GM10266 (cell line): ENCODE data around the gene SCUBE2.
"Not testable (repeated sequence)": the region's sequence is repeated elsewhere in the genome, so short reads cannot be mapped to it uniquely, and the experiment has no call there.

ENCODE experiments used
- DNase-seq: peaks from one replicate; pipeline ENCODE4 v3.0.0; 2012; ENCODE audit errors: extremely low spot score
- TF ChIP-seq, protein P1 (sequence below): IDR thresholded peaks from 2 replicates; pipeline ENCODE4 v1.5.1; 2012; ENCODE audit warnings: mild to moderate bottlenecking, low read depth; ENCODE audit not compliant: control insufficient read depth, insufficient read depth; ENCODE audit errors: missing control alignments

The SCUBE2 gene

DNA sequence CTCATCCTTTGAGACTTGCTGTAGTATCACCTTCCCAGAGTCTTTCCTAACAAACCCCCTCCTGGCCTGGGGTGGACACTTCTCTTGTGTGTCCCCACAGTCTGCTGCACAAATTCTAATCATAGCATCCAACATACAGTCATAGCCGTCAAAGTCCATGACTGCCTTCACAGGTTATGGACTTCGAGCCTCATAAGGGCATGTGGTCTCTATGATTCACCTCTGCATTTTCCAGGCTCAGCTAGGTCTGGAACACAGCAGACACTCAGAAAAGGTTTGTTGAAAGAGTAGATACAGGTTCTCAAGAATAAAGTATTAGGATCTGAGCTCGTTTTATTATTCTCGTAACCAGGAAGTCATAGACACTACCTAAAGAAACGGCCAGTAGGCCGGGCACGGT is 13.2 kb upstream of the SCUBE2 start:
- TF ChIP-seq, protein P1, sequence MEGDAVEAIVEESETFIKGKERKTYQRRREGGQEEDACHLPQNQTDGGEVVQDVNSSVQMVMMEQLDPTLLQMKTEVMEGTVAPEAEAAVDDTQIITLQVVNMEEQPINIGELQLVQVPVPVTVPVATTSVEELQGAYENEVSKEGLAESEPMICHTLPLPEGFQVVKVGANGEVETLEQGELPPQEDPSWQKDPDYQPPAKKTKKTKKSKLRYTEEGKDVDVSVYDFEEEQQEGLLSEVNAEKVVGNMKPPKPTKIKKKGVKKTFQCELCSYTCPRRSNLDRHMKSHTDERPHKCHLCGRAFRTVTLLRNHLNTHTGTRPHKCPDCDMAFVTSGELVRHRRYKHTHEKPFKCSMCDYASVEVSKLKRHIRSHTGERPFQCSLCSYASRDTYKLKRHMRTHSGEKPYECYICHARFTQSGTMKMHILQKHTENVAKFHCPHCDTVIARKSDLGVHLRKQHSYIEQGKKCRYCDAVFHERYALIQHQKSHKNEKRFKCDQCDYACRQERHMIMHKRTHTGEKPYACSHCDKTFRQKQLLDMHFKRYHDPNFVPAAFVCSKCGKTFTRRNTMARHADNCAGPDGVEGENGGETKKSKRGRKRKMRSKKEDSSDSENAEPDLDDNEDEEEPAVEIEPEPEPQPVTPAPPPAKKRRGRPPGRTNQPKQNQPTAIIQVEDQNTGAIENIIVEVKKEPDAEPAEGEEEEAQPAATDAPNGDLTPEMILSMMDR = no peak
- no peak for DNase-seq

DNA sequence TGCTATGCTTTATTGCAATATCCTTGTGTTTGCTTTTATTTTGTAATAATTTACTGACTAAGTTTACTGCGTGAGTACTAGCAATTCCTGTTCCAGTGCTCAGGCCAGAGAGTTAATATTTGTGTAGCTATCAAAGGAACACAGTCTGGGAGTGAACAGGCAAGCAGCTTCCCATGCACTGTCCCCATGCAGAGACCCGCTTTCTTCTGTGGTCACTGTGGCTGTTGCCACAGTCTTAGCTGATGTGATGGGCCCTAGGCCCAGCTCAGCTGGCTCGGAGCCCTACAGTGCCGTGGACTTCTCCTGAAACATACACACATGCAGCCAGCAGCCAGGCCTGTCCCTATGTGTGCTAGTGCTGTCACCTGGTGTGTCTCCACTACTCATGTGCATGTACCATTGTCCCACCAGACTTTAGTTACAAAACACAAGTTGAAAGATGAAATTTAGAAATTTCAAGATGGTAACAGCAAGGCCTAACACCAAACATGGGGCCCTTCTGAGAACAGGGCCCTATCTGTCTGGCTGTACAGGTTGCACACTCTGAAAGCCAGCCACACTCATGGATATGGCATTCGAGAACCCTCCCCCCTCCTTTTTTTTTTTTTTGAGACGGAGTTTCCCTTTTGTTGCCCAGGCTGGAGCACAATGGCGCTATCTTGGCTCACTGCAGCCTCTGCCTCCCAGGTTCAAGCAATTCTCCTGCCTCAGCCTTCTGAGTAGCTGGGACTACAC is 12.3 kb upstream of the SCUBE2 start:
- TF ChIP-seq, protein P1 = no peak
- DNase-seq = no peak

DNA sequence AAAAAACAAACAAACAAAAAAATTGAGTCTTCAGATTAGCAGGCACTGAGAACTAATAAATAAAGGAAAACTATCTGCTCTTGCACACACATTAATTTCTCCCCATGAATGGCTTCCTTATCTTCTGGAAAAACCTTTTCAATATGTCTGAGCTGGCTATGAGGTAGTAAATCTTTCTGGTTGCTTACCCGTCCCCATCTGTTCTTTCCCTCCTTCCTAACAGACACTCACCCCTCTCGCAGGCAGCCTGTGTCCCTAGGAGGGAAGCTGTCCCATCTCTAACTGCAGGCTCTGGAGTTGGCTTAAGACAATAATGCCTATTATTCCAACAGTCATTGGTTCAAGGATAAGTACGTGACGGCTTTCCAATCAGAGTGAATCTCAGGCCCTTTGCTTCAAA is 8.2 kb upstream of the SCUBE2 start:
- no peak for DNase-seq
- TF ChIP-seq, protein P1 = no peak

DNA sequence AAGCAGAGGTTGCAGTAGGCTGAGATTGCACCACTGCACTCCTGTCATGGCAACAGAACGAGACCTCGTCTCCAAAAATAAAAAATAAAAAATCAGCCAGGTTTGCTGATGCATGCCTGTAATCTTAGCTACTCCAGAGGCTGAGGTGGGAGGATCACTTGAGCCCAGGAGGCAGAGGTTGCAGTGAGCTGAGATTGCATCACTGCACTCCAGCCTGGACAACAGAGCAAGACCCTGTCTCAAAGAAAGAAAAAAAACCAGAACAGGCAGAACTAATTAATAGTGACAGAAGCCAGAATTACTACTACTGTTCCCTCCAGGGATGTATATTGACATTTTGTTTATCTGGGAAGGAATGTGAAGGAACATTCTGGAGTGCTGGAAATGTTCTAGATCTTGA is 7.1 kb upstream of the SCUBE2 start:
- not testable (repeated sequence) for DNase-seq

DNA sequence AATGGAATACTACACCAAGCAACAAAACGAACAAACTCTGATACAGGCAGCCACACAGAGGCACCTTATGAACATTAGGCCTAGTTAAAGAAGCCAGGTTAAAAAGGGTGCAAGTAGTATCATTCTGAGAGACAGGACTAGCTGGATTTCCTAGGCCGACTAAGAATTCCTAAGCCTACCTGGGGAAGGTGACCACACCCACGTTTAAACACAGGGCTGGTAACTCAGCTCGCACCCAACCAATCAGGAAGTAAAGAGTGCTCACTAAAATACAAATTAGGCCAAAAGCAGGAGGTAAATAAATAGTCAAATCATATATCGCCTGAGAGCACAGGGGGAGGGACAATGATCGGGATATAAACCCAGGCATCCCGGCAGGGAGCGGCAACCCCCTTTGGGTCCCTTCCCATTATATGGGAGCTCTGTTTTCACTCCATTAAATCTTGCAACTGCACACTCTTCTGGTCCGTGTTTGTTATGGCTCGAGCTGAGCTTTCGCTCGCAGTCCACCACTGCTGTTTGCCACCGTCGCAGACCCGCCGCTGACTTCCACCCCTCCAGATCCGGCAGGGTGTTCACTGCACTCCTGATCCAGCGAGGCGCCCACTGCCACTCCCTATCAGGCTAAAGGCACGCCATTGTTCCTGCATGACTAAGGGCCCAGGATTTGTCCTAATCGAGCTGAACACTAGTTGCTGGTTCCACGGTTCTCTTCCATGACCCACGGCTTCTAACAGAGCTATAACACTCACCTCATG is 6.0 kb upstream of the SCUBE2 start:
- DNase-seq = not testable (repeated sequence)

DNA sequence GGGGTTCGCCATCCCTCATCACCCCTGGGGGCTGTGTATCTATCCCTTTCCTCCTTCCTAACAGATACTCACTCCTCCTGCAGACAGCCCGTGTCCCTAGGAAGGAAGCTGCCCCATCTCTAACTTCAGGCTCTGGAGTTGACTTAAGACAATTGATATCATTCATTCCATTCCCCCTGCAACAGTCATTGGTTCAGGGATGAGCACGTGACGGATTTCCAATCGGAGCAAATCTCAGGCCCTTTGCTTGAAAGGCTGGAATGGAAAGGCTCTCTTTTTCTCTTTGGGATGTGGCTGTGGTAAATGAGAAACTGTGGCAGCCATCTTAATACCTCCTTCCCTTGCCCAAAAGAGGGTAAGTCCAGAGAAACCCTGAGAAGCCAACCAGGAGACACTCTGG is 5.0 kb upstream of the SCUBE2 start:
- no peak for DNase-seq
- TF ChIP-seq, protein P1 = no peak

DNA sequence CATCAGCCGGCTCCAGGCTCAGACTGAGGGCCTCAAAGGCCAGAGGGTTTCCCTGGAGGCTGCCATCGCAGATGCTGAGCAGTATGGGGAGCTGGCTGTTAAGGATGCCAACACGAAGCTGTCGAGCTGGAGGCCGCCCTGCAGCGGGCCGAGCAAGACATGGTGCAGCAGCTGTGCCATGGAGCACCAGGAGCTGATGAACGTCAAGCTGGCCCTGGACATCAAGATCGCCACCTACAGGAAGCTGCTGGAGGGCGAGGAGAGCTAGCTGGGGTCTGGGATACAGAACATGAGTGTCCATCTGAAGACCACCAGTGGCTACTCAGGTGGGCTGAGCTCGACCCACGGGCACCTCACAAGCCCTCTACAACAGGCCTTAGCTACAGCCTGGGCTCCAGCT is 4.0 kb upstream of the SCUBE2 start:
- TF ChIP-seq, protein P1 = peak; percentile 41
- DNase-seq = no peak

DNA sequence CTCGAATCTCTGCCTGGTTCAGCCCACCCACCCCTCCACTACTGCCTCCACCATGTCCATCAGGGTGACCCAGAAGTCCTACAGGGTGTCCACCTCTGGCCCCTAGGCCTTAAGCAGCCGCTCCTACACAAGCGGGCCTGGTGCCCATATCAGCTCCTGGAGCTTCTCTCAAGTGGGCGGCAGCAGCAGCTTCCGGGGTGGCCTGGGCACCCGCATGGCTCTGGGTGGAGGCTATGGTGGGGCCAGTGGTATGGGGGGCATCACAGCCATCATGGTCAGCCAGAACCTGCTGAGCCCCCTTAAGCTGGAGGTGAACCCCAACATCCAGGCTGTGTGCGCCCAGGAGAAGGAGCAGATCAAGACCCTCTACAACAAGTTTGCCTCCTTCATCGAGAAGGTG is 3.0 kb upstream of the SCUBE2 start:
- DNase-seq = no peak
- TF ChIP-seq, protein P1 = no peak
